ENCODE results near the gene TEX14.

TEX14 gene

GRCh38 chr17:58527949-58528348, 163.9 kb downstream of the TEX14 start:
- DNase-seq (ENCODE audit: low spot score): no peak

DNA sequence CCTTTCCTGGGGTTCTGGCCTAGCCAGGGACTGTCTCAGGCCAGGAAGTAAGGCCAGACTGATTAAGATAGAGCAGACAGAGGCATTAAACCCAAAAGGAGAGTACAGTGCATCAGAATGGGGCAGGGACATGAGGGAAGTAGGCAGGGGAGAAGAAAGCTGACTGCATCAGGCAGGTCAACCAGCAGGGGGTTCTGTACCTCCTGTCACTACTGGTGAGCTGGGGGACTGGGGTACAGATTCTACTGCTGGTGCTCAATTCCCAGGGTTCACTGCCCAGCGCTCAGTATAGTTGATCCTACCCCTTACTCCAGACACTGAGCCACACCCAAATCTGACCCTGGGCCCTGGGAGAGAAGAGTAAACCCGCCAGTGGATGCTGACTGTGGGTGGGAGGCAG, 164.5 kb downstream of the TEX14 start:
- DNase-seq (ENCODE audit: low spot score): no peak

DNA sequence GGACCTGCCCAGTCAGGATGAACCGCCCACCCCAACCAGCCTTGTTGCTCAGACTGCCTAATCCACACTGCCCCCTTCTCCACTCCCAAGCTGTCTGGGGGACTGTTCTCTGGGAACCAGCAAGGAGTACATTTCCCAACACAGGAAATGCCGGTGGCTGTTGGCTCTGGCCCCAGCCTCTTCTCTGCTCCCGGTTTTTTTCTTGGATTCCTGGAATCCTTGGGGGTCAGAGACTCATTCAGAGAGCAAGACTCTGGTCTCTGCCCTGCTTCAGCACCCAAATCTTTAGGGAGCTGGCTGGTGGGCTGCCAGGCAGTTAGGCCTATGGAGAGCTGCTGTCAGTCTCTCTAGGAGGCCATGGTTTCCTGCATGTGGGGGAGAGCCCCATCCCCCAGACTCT, 166.6 kb downstream of the TEX14 start:
- DNase-seq (ENCODE audit: low spot score): peak; percentile 88

DNA sequence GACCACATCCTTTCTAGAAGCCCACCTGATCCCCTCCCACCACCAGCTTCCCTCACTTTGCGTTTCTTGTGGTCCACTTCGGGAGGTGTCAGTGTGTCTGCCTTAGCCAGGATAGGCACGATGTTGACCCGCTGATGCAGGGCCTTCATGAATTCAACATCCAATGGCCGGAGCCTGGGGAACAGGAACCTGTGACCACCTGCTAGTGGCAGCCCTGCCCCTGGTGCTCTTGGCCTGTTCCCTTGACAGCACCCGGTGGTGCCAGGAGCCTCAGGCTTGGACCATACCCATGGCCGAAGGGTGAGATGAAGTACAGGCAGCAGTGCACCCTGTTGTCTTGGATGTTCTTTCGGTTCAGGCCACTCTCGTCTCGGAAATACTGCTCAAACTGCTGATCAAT, 170.2 kb downstream of the TEX14 start:
- DNase-seq (ENCODE audit: low spot score): no peak

- DNase-seq (ENCODE audit: low spot score): no peak
These were observed 170.9 kb downstream of the TEX14 start for GRCh38 chr17:58520843-58521430.

DNA sequence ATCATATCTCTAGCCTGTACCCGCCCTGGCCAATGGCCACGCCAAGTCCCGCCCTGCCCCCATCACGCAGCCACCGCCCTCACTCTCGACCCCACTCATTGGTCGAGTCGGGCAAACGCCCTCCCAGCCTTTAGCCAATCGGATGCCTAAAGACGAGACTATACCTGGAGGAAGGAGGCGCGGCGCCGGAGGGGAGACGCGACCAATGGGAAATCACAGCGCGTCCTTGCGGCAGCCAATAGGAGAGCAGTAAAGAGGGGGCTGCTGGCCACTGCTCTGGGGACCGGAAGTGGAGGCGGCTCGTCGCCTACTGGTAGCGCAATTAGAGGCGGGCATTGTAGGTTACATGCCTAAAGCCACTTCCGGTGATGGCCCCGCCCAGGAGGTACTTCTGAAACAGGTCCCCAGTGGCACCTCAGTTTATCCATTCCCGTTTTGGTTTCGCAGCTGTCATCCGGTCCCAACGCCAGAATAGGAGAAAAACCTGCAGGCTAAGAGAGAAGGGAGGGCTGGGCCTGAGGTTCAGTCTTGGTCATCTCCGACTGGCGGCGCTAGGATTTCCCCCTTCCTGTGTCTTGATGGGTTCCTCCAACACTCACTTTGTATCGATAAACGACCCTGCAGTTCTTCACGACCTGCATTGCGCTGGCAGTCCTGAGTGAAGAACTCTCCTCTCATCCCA, 173.8 kb downstream of the TEX14 start:
- DNase-seq (ENCODE audit: low spot score): peak; percentile 100

DNA sequence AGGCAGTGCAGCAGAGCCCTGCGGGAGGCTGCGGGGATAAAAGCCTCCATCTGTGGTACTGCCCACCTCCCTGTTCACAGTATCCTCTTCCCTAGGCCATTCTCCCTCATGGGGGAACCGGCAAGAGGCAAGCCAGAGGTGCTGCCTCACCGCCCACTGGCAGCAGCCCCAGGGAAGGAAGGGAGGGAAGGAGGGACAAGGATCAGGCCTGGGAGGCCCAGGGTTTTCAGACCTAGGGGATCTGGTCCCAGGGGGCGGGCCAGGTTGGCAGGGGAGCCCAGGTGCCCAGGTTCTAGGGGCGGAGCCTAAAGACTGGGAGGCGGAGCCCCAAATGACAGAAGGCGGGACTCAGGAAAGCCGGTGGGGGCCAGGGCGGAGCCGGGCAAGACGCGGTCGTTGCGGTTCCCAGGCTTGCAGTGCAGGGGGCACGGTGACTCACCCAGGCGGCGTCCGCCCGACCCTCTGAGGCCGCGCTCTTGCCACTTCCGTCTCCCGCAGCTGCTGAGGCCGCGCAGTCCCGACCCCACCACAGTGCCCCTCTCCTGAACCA, 174.4 kb downstream of the TEX14 start:
- DNase-seq (ENCODE audit: low spot score): no peak

GRCh38 chr17:58516644-58517377, 175.0 kb downstream of the TEX14 start:
- no peak for DNase-seq (ENCODE audit: low spot score)

DNA sequence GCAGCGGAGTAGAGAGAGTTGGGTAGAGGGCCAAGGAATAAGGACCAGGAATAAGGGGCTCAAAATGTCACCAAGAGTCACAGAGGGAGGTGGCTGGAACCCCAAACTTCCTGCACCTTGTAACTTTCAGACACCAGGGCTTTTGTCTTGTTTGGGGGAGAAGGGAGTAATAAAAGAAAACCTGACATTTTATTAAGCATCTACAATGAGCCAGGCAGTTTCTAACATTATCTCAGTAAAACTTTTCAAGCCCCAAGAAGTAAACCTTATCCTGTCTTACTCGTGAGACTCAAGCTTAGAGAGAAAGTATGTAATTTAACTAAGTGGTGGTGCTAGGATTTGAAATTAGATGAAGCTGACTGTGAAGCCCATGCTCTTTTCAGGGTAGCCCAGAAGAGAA, 176.6 kb downstream of the TEX14 start:
- no peak for DNase-seq (ENCODE audit: low spot score)

DNA sequence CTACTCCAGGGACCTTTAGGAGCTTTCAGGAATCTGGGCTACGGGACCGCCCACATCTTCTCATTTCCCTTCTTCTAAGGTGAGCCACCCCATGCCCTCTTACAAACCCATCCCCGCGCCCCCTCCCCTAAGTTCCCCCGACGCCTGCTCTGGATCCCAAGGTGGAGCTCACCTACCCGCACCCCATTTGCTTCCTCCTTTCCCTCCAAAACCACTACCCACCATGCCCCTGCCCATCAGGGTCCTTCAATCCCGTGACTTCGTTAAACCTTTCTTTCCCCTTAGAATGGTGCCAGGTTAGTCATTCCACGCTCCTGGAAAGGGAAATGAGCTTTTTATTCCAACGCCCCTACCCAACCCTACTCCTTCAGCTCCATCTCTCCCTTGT, 177.1 kb downstream of the TEX14 start:
- no peak for DNase-seq (ENCODE audit: low spot score)

GRCh38 chr17:58513965-58514769, 177.7 kb downstream of the TEX14 start, which contains the start of gene MTMR4:
Gene MTMR4, minus strand, starts transcription at chr17:58514638. Its CDS starts 231 bp downstream, at chr17:58514407.
- peak; percentile 96 for DNase-seq (ENCODE audit: low spot score)

DNA sequence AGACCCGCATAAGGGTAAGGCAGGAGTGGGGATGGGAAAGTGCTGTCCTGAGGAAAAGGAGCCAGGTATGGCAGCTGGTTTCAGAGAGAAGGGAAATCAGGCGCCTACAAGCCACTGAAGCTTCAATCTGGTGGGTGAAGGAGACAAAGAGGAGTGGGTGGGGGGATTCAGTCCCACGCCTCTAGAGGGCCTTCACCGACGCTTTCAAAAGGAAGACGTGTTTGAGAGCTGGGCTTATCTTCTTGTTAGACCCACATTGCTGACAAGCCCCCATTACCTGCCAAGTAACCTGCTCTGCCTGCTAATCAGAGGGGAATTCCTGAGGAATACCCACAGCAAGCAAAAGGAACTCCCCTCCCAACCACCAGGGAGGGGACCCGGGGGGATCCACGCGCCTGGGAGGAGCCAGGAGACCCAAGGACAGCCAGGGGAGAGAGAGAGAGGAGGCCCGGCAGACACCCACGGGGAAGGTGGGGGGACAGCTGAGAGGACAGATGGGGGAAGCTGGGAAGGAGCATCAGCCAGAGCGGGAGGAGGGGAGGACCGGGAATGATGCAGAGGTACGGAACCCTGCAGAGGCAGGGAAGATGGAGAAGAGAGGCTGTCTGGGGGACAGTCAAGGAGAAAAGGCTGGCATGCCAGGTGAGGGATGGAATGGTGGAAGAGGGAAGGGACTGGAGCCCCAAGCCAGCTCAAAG, 178.4 kb downstream of the TEX14 start:
- no peak for DNase-seq (ENCODE audit: low spot score)

GRCh38 chr17:58510075-58510474, 181.8 kb downstream of the TEX14 start:
- DNase-seq (ENCODE audit: low spot score): no peak

GRCh38 chr17:58508341-58509067, 183.3 kb downstream of the TEX14 start:
- no peak for DNase-seq (ENCODE audit: low spot score)

GRCh38 chr17:58507123-58507634, 184.7 kb downstream of the TEX14 start:
- DNase-seq (ENCODE audit: low spot score): no peak
